Activated CD4-positive, alpha-beta T cell treated with anti-CD3 and anti-CD28 coated beads, Interleukin-2, Interleukin-6, amounts not matched to agents 100 ng/mL and 50 ng/mL, durations not matched to agents 16 hours and 8 hours (primary cell): ENCODE measurements around the gene DGKD.

Source experiments
- DNase-seq: peaks from one replicate; pipeline ENCODE4 v3.0.0-alpha.2; 2020

DGKD gene

DNA sequence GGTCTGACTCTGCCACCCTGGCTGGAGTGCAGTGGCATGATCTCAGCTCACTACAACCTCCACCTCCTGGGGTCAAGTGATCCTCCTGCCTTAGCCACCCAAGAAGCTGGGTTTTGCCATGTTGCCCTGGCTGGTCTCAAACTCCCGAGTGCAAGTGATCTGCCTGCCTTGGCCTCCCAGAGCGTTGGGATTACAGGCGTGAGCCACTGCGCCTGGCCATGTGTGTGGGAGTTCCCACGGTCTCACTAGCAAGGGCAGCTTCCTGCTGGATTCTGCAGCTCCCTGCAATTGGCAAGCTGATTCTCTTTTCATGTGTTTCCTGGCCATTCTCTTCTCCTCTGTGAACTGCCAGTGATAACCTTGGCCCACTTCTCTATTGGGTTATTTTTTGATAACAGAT lies 128.3 kb downstream of the DGKD start:
- no peak for DNase-seq

DNA sequence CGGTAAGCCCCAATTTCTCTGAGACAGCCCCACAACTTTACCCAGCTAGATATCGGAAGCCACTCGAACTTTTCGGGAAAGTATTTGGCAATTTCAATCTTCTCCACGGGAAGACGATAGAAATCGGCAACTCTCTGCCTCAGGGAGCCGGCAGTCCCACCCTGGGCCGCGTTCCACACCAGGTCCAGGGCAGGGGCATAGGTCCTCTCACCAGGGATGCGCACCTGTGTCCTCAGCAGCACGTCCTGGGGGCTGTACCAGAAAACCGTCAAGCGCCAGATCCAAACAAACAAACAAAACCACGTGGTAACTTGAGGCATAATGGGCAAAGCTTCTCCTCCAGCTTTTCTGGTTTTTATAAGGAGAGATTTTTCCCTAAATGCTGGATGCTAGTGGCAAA lies 131.4 kb downstream of the DGKD start:
- no peak for DNase-seq

DNA sequence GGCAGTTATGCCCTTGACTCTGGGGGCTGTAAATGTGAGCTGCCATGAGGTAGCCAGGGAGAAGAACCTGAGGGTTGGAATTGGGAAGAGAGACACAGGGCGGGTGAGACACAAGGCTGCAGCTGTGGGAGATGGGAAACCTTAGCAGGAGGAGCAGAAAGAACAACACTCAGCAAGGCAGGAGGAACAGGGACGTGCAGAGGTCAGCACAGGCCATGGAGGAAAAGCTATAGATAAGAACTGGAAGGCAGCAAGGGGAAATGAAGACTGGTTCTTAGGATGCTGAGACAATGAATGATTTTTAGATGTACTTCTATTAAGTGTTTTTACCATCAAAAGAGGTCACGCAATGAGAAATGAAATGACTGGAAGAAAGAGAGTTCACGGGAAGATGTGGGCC lies 132.1 kb downstream of the DGKD start:
- DNase-seq, result no peak

DNA sequence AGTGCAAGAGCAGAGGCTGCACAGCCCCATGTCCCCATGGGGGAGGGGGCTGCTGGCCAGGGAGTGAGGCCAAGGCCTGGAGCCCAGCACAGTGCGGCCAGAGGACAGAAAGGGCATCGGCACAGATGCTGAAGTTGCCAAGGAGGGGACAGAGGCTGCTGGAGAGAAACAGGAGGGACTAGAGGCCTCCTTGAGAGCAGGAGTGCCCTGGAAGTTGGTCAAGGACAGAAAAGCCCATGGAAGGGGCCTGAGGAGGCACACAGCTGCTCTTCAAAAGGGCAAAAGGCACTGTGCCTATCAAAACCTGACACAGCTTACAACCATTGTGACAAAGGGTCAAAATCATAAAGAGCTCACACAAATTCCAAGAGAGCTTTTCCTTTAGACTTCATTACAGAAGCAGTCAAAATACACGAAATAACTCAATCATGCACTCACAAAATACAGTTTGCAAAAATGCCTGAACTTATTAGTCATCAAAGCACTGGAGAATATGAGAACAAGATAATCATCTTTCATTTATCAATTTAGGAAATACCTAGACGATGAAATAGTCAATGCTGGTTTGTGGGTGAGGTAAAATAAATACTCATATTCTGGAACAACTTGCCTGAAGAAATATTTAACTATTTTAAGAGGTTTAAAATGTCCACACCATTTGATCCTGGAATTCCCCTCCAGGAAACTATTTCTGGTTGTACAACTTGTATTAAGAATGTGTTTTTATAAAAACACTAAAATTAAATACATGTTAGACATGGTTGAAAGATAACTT lies 132.7 kb downstream of the DGKD start:
- no peak for DNase-seq

DNA sequence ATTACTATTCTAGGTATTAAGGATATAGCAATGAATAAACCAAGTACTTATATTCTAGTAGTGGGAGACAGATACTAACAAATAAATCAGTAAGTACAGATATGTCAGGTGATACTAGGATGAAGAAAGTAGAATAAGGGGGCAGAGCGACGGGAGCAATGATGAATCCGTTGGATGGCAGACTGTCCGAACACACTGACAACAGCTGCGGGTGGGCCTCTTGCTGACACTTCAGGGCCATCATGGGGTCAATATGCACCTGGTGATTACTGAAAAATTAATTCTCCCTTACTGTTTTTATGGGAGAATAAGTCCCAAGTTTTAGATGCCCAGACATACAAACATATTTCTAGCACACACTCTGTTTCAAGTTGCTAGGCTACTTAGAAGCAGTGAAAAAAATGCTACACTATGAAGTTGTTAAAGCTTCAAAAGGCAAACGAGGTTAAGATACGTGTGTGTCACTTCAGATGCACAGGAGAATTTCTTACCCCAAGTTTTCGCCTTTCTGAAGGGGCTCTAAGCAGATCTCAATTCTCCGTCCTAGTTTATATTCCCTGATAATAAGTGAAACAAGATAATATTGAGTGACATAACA lies 133.6 kb downstream of the DGKD start:
- DNase-seq, result no peak

DNA sequence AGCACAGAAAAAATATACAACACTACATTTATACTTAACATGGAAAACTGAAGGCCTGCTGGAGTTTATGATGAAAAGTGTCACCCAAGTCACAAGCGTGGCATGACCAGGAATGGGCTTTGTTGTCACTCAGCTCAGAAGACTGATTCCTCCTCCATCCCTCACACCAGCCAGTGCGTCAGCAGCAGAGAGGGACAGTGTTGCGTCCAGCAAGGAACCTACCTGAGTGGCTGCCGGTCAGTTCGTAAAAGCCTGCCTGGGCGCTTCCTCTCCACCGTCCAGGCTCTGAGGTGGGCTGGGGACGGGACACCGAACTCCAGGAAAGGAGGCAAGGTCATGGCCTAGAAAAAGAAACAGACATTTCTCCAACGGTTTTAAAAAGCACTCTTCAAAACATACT lies 134.8 kb downstream of the DGKD start:
- no peak for DNase-seq

DNA sequence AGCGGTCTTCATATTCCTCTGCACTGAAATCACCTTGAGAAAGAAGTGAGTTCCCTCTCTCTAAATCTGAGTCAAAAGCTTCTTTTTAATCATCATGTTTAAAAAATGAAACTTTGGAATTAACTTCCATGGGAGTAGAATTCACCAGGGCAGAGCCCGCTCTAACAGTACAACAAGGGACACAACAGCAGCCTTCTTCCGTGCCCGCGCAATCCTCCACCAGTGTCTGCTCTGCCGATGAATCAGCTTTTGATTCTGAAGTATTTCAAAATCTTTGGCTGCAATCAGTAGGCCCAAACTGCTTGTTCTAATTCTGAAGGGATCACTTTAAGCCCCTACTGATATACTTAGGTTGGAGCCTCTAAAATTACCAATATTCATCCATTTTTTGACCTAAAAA lies 135.4 kb downstream of the DGKD start:
- DNase-seq, result no peak

DNA sequence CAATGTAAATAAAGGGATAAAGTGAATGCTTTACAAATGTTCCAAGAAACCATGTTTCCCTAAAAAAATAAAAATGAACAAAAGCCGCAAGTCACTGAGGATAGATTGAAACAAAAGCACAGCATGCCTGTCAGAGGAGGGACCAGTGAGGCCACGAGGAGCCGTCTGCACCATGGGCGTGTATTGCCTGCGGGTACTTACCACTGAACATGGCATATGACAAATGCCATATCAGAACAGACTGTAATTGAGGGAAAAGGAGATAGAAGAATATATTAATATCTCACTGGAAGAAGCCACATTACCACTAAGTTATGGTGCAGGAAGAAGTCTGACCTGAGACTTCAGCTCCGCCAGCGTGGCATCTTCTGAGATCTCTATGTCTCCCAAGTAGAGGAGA lies 136.5 kb downstream of the DGKD start:
- no peak for DNase-seq

DNA sequence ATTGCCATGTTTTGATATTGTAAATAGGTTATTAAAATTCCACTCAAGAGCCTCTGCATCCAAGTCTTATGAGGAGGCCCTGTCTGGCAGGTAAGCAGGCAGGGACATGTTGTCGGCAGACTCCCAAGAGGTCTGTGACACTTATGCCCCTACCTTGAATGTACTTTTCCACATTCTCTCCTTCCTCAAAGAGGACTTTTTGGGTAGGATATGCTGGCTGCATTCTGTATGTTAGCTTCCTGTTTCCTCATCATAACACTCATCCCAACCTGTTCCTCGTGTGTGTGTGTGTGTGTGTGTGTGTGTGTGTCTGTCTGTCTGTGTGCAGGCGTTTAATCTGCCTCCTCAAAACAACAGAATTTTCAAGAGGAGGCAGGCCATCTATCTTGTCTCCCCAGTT lies 137.0 kb downstream of the DGKD start:
- DNase-seq, result no peak

DNA sequence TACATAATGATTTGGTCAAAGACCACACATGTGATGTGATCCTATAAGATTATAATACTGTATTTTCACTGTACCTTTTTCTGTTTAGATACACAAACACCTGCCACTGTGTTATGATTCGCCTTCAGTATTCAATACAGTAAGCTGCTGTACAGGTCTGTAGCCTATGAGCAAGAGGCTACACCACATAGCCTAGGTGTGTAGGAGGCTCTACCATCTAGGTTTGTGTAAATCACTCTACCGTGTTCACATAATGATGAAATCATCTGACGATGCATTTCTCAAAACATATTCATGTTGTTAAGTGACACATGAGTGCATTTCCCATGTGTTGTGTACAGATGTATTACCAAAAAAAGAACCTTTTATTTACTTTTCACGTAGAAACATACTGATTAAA lies 137.8 kb downstream of the DGKD start:
- DNase-seq, result no peak

DNA sequence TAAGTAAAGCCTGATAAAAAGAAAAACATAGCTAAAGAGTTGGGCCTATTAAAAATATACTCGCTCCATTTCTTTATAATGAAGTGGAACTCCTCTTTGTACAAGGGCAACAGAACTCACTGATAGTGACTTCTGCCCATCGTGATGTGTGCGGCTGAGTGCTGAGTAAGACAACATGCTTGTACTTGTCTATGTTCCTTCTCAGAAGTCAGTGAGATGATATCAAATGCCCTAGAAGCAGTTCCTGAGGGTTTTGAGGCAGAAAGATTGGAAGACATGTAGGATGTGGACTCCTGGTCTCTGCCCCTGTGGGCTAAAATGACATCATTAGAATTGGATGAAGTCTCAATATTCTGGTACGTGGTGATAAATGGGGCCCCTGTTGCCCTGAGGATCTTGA lies 138.5 kb downstream of the DGKD start:
- no peak for DNase-seq

DNA sequence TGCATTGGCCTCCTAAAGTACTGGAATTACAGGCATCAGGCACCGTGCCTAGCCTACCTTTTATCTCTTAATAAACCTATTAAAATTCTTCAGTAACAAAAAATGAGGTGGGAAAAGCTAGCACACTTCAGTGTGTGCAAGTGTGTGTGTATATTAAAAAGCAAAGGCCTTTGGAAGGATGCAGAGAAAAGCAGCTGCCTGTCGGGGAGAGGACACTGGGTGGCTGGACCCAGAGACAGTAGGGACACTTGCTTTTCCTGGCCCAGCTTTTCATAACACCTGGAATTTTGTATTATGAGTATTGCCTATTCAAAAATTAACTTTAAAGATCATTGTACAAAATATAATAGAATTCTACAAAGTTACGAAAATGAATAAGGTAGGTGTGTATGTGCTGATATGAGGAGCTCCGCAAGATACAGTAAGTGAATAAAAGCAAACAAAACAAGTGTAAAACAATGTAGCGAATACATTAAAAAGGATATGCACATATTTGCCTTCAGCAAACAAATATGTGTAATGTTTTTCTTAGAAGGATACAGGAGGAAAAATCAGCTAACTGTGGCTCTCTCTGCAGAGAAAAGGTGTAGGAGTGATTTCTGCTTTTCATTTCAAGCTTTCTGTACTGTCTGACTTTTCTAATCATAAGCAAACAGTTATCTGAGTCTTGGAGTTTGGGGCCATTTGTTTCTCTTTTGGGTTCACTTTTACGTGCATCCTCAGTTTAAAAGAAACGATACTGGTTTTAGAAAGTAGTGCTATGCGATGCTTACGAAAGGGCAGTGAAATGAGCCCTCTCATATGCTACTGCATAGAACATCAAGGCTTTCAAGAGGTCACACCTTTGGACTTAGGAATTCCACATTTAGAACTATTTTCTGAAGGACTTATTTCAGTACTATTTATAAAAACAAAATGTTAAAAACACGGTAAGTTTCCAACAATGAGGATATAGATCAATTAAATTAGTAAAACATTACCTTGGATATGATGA lies 141.5 kb downstream of the DGKD start:
- no peak for DNase-seq

DNA sequence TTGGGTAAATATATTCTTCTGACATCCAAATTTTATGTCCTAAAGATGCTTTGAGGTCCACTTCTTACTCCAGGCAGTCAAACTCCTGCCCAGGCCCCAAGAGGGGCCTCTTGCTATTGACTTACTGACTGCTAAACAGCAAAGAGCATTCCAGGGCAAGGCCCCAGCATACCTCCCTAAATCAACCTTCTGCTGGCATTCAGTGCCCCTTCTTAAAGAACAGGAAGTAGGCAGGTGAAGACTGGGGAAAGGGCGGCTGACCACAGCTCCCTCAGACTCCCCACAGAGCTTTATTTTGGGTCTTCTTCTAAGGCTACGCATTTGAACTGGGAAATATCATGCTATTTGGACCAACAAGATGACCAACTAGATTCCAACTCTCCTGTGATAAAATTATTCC lies 143.4 kb downstream of the DGKD start:
- no peak for DNase-seq

DNA sequence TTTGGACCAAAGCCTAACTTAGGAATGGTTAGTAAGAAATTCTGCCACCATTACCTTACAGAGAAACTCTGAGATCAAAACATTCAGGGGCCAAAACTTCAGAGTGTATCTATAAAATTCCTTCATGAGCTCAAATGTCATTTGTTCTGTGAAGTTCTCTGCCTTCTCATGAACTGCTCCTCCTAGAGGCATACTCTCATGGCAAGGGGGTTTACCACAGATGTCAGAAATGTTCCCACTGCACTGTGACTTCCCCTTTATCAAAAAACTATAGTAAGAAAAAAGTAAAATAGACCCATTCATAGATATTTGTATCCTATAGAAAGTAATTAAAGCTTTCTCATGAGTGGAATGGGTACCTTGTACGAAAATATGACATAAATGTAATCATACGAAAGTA lies 143.8 kb downstream of the DGKD start:
- no peak for DNase-seq

DNA sequence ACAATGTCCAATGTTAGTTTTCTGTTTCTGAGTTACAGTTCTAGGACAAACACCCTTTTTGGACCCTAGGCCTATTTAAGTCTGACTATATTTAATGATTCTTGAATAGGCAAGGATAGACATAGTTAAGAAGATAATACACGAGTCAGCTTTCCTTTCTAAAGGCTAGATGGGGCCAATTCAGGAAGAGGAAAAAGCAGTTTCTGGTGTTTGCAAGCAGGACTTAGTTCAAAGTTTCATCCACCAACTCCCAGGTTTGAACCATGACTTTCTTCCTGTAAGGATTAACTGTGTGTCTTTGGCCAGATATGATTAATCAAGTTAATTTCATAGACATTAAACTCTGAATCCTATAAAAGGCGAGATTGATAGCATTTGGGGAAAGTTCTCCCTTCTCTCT lies 145.6 kb downstream of the DGKD start:
- DNase-seq, result no peak

DNA sequence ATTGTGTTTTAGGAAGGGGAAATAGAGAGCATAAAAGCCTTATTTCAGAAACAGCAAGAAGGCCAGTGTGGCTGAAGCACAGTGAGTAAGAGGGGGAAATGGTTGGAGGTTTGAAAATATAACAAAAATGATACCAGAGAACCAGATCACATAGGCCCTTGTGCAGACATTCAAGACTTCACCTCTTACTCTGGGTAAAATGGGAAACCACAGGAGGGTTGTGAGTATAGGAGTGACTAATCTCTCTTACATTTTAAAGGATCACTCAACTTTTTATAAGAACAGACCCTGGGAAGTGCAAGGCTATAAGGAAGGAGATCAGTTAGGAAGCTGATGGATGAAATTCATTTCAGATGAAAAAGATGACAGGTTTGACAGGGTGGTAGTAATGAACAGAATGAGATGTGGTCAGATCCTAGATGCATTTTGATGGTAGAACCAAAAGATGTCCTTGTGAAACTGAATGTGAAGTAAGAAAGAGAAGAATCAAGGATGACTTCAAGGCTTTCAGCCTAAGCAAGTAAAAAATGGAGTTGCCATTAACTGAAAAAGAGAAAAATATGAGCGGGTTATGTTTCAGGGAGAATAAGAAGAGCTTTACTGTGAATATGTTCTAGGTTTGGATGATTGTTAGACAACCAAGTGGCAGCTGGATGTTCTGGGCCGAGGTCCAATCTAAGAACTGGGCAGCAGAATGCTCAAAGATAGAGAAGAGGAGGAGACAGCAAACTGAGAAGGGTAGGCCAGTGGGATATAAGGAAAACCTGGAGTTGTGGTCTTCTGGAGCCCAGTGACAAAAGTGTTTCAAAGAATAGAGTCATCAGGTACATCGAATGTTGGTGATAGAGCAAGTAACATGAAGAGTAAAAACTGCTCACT lies 147.1 kb downstream of the DGKD start:
- DNase-seq, result peak; percentile 69

DNA sequence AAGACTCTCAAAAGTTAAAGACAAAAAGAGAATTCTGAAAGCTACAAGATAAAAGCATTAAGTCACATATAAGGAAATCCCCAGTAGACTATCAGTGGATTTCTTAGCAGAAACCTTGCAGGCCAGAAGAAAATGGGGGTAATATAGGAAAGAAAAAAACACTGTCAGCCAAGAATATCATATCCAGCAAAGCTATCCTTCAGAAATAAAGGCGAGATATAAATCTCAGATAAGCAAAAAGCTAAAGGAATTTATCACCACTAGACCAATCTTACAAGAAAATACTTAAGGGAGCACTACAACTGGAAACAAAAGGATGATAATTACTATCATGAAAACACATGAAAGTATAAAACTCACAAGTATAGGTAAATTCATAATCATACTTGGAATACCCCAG lies 149.2 kb downstream of the DGKD start:
- no peak for DNase-seq

DNA sequence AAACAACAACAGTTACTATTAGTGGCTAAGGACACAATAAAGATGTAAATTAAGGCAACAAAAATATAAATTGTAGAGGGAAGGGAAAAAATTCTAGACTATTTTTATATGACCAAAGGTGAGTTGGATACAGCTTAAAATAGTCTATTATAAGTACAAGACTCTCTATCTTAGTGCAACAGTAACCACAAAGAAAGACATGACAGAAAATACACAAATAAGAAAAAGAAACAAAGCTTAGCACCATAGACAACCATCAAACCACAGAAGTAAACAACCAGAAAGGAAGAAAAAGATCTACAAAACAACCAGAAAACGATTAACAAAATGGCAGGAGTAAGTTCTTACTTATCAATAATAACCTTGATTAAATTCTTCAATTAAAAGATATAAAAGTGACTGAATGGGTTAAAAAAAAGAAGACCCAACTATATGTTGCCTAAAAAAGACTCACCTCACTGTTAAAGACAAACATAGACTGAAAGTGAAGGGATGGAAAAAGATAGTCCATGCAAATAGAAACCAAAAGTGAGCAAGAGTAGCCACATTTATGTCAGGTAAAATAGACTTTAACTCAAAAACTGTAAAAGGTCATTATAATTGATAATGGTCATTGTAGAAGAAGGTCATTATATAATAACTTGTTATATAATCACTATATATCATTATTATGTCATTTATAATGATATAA lies 149.8 kb downstream of the DGKD start:
- peak; percentile 9 for DNase-seq

DNA sequence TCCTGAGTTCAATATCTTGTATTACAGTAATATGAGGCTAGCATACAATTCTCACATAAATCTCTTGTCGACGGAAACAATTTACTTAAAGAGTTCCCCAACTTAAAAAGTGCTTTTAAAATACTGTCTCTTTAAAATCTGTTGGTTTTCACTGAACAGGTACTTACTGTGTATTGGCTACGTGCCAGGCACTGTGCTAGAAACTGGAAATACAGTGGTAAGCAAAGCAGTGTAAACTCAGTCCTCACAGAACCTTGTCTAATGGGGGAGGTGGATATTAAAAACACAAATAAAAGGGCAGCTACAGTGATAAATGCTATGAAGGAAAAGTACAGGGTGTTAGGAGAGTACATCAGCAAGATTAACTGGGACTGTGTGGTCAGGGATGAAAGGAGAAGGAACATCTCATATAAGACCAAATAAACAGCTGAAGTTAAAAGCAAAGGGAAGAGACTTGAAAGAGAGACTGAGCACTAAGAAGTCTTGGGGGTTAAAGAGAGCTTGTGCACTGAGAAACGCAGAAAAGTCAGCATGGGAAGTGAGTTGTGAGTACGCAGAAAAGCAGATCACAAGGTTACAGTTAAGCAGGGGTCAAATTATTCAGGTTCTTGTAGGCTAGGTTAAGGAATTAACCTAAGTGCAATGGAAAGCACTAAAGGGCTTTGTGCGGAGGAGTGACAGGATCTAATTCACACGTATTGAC lies 159.8 kb downstream of the DGKD start:
- no peak for DNase-seq

DNA sequence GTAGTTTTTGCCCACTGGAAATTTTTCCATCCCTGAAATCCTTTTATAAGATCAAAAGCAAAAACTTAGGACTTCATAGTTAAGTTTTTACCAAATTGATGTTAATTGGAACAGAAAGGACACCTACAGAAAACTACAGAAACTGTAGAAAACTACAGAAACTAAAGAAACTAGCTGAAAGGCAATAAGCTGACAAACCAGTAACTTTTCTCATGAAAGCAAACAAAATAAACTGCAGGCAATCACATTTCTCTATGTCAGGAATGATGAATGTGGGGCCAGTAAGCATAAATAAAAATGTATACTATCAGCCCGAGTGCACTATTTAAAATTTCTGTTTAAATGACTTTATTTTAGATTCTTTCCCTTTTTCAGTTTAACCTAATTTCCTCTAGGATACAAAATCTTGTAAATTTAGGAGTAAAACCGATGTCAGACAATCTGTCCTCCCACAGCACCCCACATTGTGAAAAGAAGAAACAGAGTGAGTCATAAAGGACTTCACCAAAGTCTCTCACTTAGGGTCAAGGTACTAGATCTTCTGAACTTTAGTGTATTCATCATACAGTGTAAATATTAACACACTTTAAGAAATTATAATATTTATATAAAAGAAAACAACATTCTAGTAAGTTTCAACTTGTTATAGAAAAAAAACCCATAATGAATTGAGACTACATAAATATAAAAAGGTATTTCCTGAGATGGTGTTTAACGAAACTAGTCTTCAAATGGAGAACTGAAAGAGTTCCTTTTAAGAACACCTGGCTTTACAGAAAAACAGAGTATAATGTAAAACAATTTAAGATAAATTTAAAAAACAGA lies 165.7 kb downstream of the DGKD start:
- peak; percentile 5 for DNase-seq
